VCaP (cell line): Measurements from ENCODE around the gene NRCAM.
A peak's percentile ranks its signal among the peaks of the same experiment; 100 is the strongest.

ENCODE experiments used
- H3K27ac ChIP-seq: fragments of 450-650 bp; 2 replicates; pipeline ENCODE4 v1.5.1; 2017
- CTCF ChIP-seq: fragments of 450-650 bp; conservative IDR thresholded peaks from 2 replicates; pipeline ENCODE4 v1.5.1; 2017; ENCODE audit warnings: mild to moderate bottlenecking, moderate library complexity

Gene NRCAM

GRCh38 chr7:108457871-108458270 is 1.6 kb upstream of the NRCAM start:
- H3K27ac ChIP-seq: no peak overlapping the region
- no peak for TF ChIP-seq CTCF

- peak overlapping the region; percentile 76 for H3K27ac ChIP-seq
- TF ChIP-seq CTCF: no peak
Measured at GRCh38 chr7:108456845-108457540, 757 bp upstream of the NRCAM start.

GRCh38 chr7:108455551-108455997 is 662 bp downstream of the NRCAM start:
- H3K27ac ChIP-seq: peak overlapping the region; percentile 76

DNA sequence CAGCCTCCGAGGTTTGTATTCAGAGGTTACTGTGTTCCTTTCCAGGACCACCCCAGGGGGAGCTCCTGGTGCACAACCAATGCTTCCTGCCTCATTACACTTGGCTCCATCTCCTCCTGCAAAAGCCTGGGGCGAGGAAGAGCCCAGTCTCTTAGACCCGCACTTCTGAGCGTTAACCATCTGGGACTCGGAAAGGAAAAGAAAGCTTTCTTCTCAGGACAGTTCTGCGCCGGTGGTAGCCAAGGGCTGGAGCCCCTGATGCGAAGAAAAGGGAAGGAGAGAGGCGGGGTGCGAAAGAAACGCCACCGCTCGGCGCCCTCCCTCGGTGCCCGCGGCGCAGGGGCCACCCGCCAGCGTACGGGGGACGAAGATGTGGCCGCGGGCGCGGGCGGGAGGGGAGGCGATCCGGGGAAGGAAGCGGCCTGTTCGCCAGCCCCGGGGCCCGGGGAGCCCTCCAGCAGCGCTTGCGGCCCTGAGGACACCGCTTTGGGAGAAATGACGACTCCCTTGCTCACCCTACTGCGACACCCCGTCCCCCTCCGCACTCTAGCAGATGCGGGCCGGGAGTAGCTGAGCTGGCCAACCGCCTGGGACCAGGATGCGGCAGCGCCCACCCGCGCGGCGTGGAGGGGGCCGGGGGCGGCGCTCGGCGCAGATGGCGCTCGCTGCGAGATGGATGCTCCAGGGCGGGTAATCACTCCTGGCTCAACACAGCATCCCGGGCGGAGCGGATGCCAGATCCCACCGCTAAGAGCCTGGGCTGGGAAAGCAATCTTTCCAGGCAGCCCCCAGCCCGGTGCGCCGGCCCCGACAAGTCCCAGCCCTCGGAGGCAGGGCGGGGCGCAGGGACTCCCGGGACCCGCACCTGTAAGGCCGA is 1.3 kb downstream of the NRCAM start:
- peak overlapping the region; percentile 76 for H3K27ac ChIP-seq

More at GRCh38 chr7:108455551-108455997, 662 bp downstream of the NRCAM start:
- no peak for TF ChIP-seq CTCF

DNA sequence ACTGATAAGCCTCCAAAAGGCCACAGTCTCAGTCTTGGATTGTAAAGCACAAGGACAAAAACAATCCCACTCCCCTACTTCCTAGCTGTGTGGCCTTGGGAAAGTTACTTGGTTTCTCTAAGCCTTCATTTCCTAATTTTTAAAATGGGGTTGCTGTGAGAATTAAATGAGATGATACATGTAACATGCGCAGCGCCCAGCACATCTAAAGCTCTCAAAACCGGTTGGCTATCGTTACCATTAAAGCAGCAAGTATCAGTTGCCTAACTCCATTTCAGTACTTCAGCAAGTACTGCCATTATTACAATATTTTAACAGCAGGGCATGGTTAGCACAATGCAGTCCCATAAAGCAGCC is 1.9 kb downstream of the NRCAM start:
- peak overlapping the region; percentile 76 for H3K27ac ChIP-seq
- no peak for TF ChIP-seq CTCF

More for the DNA sequence above, 1.3 kb downstream of the NRCAM start:
- no peak for TF ChIP-seq CTCF

DNA sequence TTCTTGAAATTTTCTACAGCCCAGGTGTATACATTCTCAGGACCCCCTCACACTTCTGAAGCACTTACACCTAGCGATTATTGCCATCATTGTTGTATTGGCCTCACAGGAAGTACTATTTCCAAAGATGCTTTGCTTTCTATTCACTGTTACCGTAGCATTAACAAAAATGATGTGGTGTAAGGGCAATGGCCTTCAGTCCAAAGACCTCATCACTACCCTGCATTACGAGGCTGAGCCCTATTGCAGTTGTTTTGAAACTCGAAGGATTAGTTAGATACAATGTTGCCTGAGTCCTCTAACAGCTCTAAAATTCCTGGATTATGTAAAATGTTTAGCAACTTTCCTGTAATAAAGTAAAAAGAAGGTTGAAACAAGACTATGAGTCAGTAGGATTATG is 2.9 kb downstream of the NRCAM start:
- TF ChIP-seq CTCF: no peak

GRCh38 chr7:108452707-108453106 is 3.5 kb downstream of the NRCAM start:
- no peak overlapping the region for H3K27ac ChIP-seq
- peak; percentile 64 for TF ChIP-seq CTCF

More for the DNA sequence above, 2.9 kb downstream of the NRCAM start:
- no peak overlapping the region for H3K27ac ChIP-seq
